Ovary (tissue), 9 donors: ENCODE results near the gene CYP4F3. TPM values are rescaled to one million over a fixed set of nuclear protein-coding genes. Genes with fewer than 3 reads are reported as not detected.
A peak's percentile ranks its signal among the peaks of the same experiment; 100 is the strongest.
"Not testable (repeated sequence)": the region's sequence is repeated elsewhere in the genome, so short reads cannot be mapped to it uniquely, and the experiment has no call there.

Experiments
- DNase-seq, 5 donors: peaks; one replicate each; pipeline ENCODE4 v3.0.0-alpha.2; 2019 to 2020
- H3K27ac ChIP-seq, 2 donors: fragments of 200-600 bp; one replicate each; pipeline versions ENCODE4 v1.5.1 to v1.8.0; 2019 to 2022
- H3K27me3 ChIP-seq: fragments of 200-600 bp; one replicate; pipeline ENCODE4 v1.8.0; 2022
- H3K36me3 ChIP-seq: fragments of 200-600 bp; sonication (generic); one replicate; pipeline ENCODE4 v1.5.1; 2019
- H3K4me1 ChIP-seq: one replicate; pipeline ENCODE4 v1.8.1; 2013; ENCODE audit warnings: mild to moderate bottlenecking, moderate library complexity; ENCODE audit not compliant: insufficient read depth
- H3K4me3 ChIP-seq: fragments of 200-600 bp; sonication (generic); one replicate; pipeline ENCODE4 v1.5.1; 2017
- H3K9me3 ChIP-seq, 2 donors: fragments of 200-600 bp in 1 of 2; sonication (generic) in 1 of 2; one replicate each; pipeline versions ENCODE4 v1.5.1 to v1.8.1; 2013 to 2019; ENCODE audit warnings: mild to moderate bottlenecking in 1 of 2, moderate library complexity in 1 of 2
- EP300 ChIP-seq: sonication (generic); formaldehyde crosslinking; IDR thresholded peaks from one replicate; pipeline ENCODE4 v1.6.1; 2017; ENCODE audit warnings: antibody characterized with exemption
- POLR2A ChIP-seq: fragments of 450-650 bp; IDR thresholded peaks from one replicate; pipeline ENCODE4 v1.6.1; 2017; ENCODE audit warnings: antibody characterized with exemption, mild to moderate bottlenecking, moderate library complexity
- WGBS, 3 donors: extraction: QIAGEN DNeasy Blood & Tissue Kit in 1 of 3; methylation state at CpG; one replicate each; pipeline versions ENCODE4 v1.1.5 to v1.1.7; 2013 to 2017; 5-methylcytosine and 5-hydroxymethylcytosine counted together
- intact Hi-C, 4 donors: fragments of 100-400 bp; cut with DNase I; formaldehyde crosslinking; loops; one replicate each; pipeline versions ENCODE4 v1.11.0 to v1.15.1; 2022 to 2023
- polyA plus RNA-seq, 2 donors: library from polyadenylated mRNA; stranded (reverse); fragments of 200-250 nt in 1 of 2; fragments of 350-450 nt in 1 of 2; fragmentation: Illumina TruSeq in 1 of 2; extraction: RNeasy Lipid Tissue Mini Kit (QIAGEN cat#74804) in 1 of 2; gene quantifications; one replicate each; pipeline ENCODE4 v1.2.3, GENCODE V29; 2013 to 2014
- total RNA-seq, 7 donors: library from RNA; depleted of rRNA in 2 of 7; stranded (reverse); fragments of >200 nt in 2 of 7; fragmentation: NEBNext Ultra II Directional in 3 of 7; extraction: Animal tissue kit (Norgen Biotek cat#: 25700) in 3 of 7; gene quantifications; one replicate each; pipeline versions ENCODE4 v1.1.0 to v1.2.4, GENCODE V29; 2016 to 2023
- TF ChIP-seq, protein P1 (sequence below), 3 donors: fragments of 450-650 bp in 2 of 3; fragments of 200-600 bp in 1 of 3; IDR thresholded peaks; one replicate each; pipeline versions ENCODE4 v1.5.1 to v1.8.0; 2016 to 2022; ENCODE audit warnings: antibody characterized with exemption in 3 of 3, mild to moderate bottlenecking in 1 of 3
- donor health status: DM: no; HTN: no; CAD: no; lungs with moderate emphysema.
- donor health status: DM: no; HTN: no; CAD: no.
- donor health status: Bipolar disorder and iron deficiency.
- donor health status: DM: yes; HTN: yes; CAD: no.
- donor health status: DM: no; HTN: no; CAD: no.
- donor health status: DM: yes; HTN: yes; CAD: no.

The CYP4F3 gene
- total and polyA plus RNA-seq, 9 donors, result 0.13 to 1.8 (median 0.36) TPM; not detected in 2

DNA sequence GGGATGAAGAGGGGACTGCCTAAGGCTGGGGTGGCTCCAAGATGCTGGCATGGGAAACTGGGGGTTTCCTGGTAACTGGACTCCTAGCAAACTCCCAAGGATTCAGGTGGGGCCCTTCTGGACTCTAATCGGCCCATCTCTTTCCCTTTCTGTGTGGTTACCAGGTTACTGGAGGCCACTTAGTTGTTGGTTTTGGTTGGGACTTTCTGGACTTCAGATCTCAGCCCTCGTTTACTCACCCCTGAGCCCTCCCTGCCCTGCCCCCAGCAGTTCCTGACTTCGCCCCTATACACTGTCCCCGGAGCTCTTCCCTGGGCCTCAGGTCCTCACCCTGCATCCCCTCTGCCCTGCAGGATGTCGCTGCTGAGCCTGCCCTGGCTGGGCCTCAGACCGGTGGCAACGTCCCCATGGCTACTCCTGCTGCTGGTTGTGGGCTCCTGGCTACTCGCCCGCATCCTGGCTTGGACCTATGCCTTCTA lies 32.5 kb downstream of the CYP4F3 start:
- Histone ChIP-seq H3K27ac (peak overlapping the region in 1 of 2 donors; percentile 59), H3K9me3 (no peaks in the 10 kb centered on the region), H3K36me3 (no peaks in the 10 kb centered on the region), H3K27me3 (no peaks in the 10 kb centered on the region), H3K4me3 (no peak overlapping the region), H3K4me1 (peaks cover 2% of the 10 kb centered on the region)
- intact Hi-C loops, result no loop called here
- DNase-seq, result peak in 1 of 5 donors; percentile 21
- WGBS, 3 donors, result 30 to 36% (median 36%) methylated on average over 9 of the region's 9 CpGs
- TF ChIP-seq, protein P1, sequence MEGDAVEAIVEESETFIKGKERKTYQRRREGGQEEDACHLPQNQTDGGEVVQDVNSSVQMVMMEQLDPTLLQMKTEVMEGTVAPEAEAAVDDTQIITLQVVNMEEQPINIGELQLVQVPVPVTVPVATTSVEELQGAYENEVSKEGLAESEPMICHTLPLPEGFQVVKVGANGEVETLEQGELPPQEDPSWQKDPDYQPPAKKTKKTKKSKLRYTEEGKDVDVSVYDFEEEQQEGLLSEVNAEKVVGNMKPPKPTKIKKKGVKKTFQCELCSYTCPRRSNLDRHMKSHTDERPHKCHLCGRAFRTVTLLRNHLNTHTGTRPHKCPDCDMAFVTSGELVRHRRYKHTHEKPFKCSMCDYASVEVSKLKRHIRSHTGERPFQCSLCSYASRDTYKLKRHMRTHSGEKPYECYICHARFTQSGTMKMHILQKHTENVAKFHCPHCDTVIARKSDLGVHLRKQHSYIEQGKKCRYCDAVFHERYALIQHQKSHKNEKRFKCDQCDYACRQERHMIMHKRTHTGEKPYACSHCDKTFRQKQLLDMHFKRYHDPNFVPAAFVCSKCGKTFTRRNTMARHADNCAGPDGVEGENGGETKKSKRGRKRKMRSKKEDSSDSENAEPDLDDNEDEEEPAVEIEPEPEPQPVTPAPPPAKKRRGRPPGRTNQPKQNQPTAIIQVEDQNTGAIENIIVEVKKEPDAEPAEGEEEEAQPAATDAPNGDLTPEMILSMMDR (IDR thresholded peaks at IDR 0.05), result no peak
- TF ChIP-seq POLR2A (no peak), EP300 (no peak)

DNA sequence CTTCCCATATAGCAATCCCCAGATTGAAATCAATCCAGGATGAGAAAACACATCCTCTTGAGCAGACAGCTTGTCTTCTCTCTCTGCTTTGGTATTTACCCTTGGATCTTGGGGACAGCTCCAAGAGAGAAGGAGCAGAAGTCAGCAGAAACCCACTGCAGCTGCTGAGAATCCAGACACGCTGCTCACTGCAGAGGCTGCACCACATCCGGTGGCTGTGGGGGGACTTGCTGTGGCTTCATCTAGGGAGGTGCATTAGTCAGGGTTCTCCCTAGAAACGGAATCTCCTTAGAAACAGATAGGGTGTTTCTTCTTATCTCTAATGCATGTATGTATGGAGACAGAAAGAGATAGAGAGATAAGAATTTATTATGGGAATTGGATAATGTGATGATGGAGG lies 34.9 kb downstream of the CYP4F3 start:
- intact Hi-C loops, result no loop called here

DNA sequence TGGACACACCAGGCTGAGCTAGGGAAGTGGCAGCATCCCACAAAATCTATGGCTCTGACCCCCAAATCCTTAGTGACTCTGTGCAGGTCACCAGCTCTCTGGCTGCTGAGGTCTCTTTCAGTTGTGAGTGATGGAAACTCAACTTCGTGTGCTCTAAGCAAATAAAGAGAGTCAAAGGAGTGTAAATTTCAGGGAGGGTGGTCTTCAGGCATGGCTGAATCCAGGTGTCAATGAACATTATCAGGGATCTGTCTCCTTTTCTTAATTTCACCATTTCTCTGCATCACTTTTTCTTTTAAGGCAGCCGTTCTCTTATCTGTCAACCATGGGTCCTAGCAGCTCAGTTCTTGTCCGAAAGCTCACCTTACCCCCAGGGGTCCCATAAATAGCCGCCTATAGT lies 38.4 kb downstream of the CYP4F3 start:
- H3K36me3 ChIP-seq, result no peaks in the 10 kb centered on the region
- H3K9me3 ChIP-seq, result no peaks in the 10 kb centered on the region
- no peaks in the 10 kb centered on the region for H3K4me1 ChIP-seq
- DNase-seq, result no peak
- no peak overlapping the region for H3K27ac ChIP-seq
- no peak overlapping the region for H3K4me3 ChIP-seq
- TF ChIP-seq EP300 (no peak), POLR2A (no peak)
- intact Hi-C loops, result no loop called here
- 15 to 21% (median 16%) methylated on average over 4 of the region's 4 CpGs for WGBS, 3 donors
- H3K27me3 ChIP-seq, result no peaks in the 10 kb centered on the region

More for the DNA sequence above, 34.9 kb downstream of the CYP4F3 start:
- Histone ChIP-seq H3K36me3 (no peaks in the 10 kb centered on the region), H3K4me1 (peaks cover 2% of the 10 kb centered on the region), H3K4me3 (no peak overlapping the region), H3K9me3 (no peaks in the 10 kb centered on the region), H3K27me3 (no peaks in the 10 kb centered on the region), H3K27ac (no peak overlapping the region)
- WGBS, 3 donors, result 21 to 41% (median 38%) methylated on average over 3 of the region's 3 CpGs
- no peak for TF ChIP-seq EP300
- TF ChIP-seq POLR2A, result no peak
- TF ChIP-seq, protein P1 (IDR thresholded peaks at IDR 0.05), result no peak
- DNase-seq, result no peak

DNA sequence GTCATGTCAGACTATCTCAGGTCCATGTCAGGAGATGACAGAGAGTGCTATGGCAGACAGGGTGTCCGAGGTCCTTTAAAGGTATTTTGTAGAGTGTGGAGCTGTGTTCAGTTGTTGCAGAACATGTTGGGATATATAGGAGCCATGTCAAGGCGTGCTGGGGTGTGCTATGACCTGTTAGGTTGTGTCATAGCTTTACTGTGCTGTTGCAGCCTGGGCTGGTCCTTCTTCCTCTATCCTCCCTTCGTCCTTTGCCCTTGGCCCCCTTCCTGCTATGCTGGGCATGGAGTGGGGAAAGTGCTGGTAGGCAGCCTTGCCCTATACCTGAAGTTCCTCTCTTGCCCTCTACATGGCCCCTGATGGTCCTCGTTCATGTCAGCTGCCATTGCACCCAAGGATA lies 39.2 kb downstream of the CYP4F3 start:
- H3K4me1 ChIP-seq, H3K4me3 ChIP-seq, H3K27me3 ChIP-seq, H3K36me3 ChIP-seq, intact Hi-C loops, DNase-seq, H3K27ac ChIP-seq, H3K9me3 ChIP-seq: not testable (repeated sequence)
- WGBS, 3 donors, result 51 to 57% (median 51%) methylated on average over 4 of the region's 4 CpGs

DNA sequence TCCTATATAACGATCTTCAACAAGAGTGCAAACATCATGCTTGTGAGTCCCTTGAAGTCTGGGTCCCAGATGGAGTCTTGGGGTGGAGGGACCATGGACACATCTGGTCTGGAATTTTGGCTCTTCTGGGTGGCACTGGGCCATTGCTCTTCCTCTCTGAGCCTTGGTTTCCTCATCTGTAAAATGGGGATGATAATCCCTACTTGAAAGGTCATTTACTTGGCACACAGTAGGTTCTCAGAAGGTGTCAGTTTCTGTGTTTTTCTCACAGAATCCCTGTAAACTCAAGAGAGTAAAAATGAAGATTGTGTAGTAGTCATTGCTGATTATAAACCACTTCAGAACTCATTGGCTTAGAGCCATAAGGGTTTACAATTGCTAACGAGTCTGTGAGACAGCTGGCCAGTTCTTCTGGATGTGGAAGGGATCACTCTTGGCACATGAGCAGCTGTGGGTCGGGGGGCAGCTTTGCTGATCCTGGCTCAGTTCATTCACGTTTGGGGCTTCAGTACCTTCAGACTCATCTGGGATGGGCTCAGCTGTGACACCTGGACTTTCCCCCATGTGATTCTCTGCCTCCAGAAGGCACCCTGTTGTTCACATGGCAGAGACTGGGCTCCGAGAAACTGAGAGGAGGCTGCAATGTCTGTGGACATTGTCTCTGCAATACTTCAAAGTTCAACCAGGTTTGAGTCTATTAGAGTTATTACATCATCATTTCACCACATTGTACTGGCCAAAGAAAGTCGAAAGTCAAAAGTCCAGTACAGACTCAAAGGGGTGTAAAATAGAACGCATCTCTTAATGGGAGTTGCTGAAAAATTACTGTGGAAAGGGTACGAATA lies 40.0 kb downstream of the CYP4F3 start:
- no peak overlapping the region for H3K27ac ChIP-seq
- no peaks in the 10 kb centered on the region for H3K27me3 ChIP-seq
- H3K9me3 ChIP-seq, result no peaks in the 10 kb centered on the region
- no peak for DNase-seq
- 48 to 54% (median 51%) methylated on average over 8 of the region's 8 CpGs for WGBS, 3 donors
- H3K4me3 ChIP-seq, result no peak overlapping the region
- no peak for TF ChIP-seq POLR2A
- TF ChIP-seq, protein P1 (IDR thresholded peaks at IDR 0.05), result no peak
- TF ChIP-seq EP300, result no peak
- intact Hi-C loops, result no loop called here
- H3K4me1 ChIP-seq, result no peaks in the 10 kb centered on the region
- no peaks in the 10 kb centered on the region for H3K36me3 ChIP-seq
